CD14-positive monocyte (primary cell): ENCODE results near the gene CAMTA1. TPM values are rescaled to one million over a fixed set of nuclear protein-coding genes. Genes with fewer than 3 reads are reported as not detected.

Source experiments
- DNase-seq, 3 donors: peaks; one replicate each; pipeline ENCODE4 v3.0.0-alpha.2; 2011 to 2022
- H2AFZ ChIP-seq: 2 replicates; pipeline ENCODE4 v1.6.0; 2012; ENCODE audit warnings: mild to moderate bottlenecking, low read depth, low read length, inconsistent platforms; ENCODE audit not compliant: insufficient read depth, poor library complexity, severe bottlenecking
- H3K27ac ChIP-seq, 2 donors: 1 replicate in 1 of 2; 2 replicates in 1 of 2; pipeline ENCODE4 v1.5.1; 2012 to 2013; ENCODE audit warnings: low read length in 2 of 2, control low read depth in 1 of 2, inconsistent platforms in 1 of 2, low read depth in 1 of 2, mild to moderate bottlenecking in 1 of 2
- H3K27me3 ChIP-seq, 2 donors: one replicate each; pipeline versions ENCODE4 v1.6.0 to v1.6.1; 2011 to 2013; ENCODE audit warnings: low read length in 2 of 2; ENCODE audit not compliant: control insufficient read depth in 2 of 2, insufficient read depth in 2 of 2
- H3K36me3 ChIP-seq, 2 donors: replicated peaks in 1 of 2; 1 replicate in 1 of 2; 2 replicates in 1 of 2; pipeline versions ENCODE4 v1.5.1 to v1.6.1; 2012 to 2013; ENCODE audit warnings: low read length in 2 of 2, control low read depth in 1 of 2, inconsistent platforms in 1 of 2, mild to moderate bottlenecking in 1 of 2; ENCODE audit not compliant: insufficient read depth in 2 of 2, control insufficient read depth in 1 of 2
- H3K4me1 ChIP-seq, 2 donors: 1 replicate in 1 of 2; 2 replicates in 1 of 2; pipeline versions ENCODE4 v1.5.1 to v1.6.1; 2012 to 2013; ENCODE audit warnings: low read length in 2 of 2, control low read depth in 1 of 2, inconsistent platforms in 1 of 2, mild to moderate bottlenecking in 1 of 2, moderate library complexity in 1 of 2; ENCODE audit not compliant: insufficient read depth in 2 of 2, control insufficient read depth in 1 of 2
- H3K4me2 ChIP-seq: replicated peaks from 2 replicates; pipeline ENCODE3; 2012; ENCODE audit warnings: low read length, moderate library complexity, mild to moderate bottlenecking; ENCODE audit not compliant: poor library complexity, severe bottlenecking; ENCODE audit errors: extremely low read depth
- H3K4me3 ChIP-seq, 3 experiments: fragments of 200-600 bp in 1 of 3; sonication (generic) in 1 of 3; replicated peaks in 1 of 3; 1 replicate in 2 of 3; 2 replicates in 1 of 3; pipeline ENCODE4 v1.5.1; 2011 to 2013; ENCODE audit warnings: low read length in 3 of 3, mild to moderate bottlenecking in 3 of 3, control low read depth in 2 of 3, low read depth in 2 of 3, inconsistent platforms in 1 of 3, moderate library complexity in 1 of 3
- H3K79me2 ChIP-seq: 2 replicates; pipeline ENCODE4 v1.6.0; 2012; ENCODE audit warnings: mild to moderate bottlenecking, control low read depth, inconsistent platforms, low read length, moderate library complexity; ENCODE audit not compliant: insufficient read depth
- H3K9ac ChIP-seq: 2 replicates; pipeline ENCODE4 v1.6.0; 2017; ENCODE audit warnings: low read length, mild to moderate bottlenecking; ENCODE audit not compliant: insufficient read depth, poor library complexity, severe bottlenecking
- H3K9me3 ChIP-seq, 2 donors: replicated peaks in 1 of 2; 1 replicate in 1 of 2; 2 replicates in 1 of 2; pipeline versions ENCODE4 v1.5.1 to v1.6.1; 2012 to 2013; ENCODE audit warnings: low read length in 2 of 2, control low read depth in 1 of 2; ENCODE audit not compliant: control insufficient read depth in 1 of 2, insufficient read depth in 1 of 2
- H4K20me1 ChIP-seq: 2 replicates; pipeline ENCODE4 v1.6.0; 2012; ENCODE audit warnings: mild to moderate bottlenecking, low read length, control low read depth, moderate library complexity; ENCODE audit not compliant: insufficient read depth
- H3K27ac Mint-ChIP-seq, 7 donors: one replicate each; pipeline ENCODE4 v1.8.0; 2020; ENCODE audit warnings: mild to moderate bottlenecking in 7 of 7, mixed read lengths in 7 of 7, moderate library complexity in 6 of 7, inconsistent platforms in 2 of 7
- H3K27me3 Mint-ChIP-seq, 3 donors: one replicate each; pipeline ENCODE4 v1.8.0; 2021 to 2022; ENCODE audit warnings: low read depth in 3 of 3, mild to moderate bottlenecking in 3 of 3, mixed read lengths in 3 of 3, moderate library complexity in 3 of 3, inconsistent platforms in 1 of 3
- H3K36me3 Mint-ChIP-seq, 2 donors: one replicate each; pipeline ENCODE4 v1.8.0; 2020; ENCODE audit warnings: mixed read lengths in 2 of 2, inconsistent platforms in 1 of 2, mild to moderate bottlenecking in 1 of 2
- H3K4me1 Mint-ChIP-seq: one replicate; pipeline ENCODE4 v1.8.0; 2020; ENCODE audit warnings: mild to moderate bottlenecking, mixed read lengths
- H3K4me3 Mint-ChIP-seq, 2 donors: one replicate each; pipeline ENCODE4 v1.8.0; 2020; ENCODE audit warnings: mild to moderate bottlenecking in 2 of 2, mixed read lengths in 2 of 2, moderate library complexity in 1 of 2
- H3K9me3 Mint-ChIP-seq, 7 donors: one replicate each; pipeline ENCODE4 v1.8.0; 2020 to 2022; ENCODE audit warnings: mixed read lengths in 7 of 7, mild to moderate bottlenecking in 6 of 7, moderate library complexity in 6 of 7, inconsistent platforms in 2 of 7
- CTCF ChIP-seq: fragments of 200-600 bp; IDR thresholded peaks from one replicate; pipeline ENCODE4 v1.8.0; 2022; ENCODE audit warnings: antibody characterized with exemption, mild to moderate bottlenecking
- WGBS: methylation state at CpG from one replicate; pipeline ENCODE4 v1.1.5; 2013; ENCODE audit warnings: missing lambda C conversion rate; ENCODE audit not compliant: insufficient coverage; 5-methylcytosine and 5-hydroxymethylcytosine counted together
- intact Hi-C, 2 donors: fragments of 100-400 bp; cut with micrococcal nuclease; formaldehyde crosslinking; loops; one replicate each; pipeline versions ENCODE4 v1.15.0 to v1.15.1; 2023
- polyA plus RNA-seq, 3 donors: library from polyadenylated mRNA; depleted of rRNA in 1 of 3; unstranded in 2 of 3; stranded (reverse) in 1 of 3; fragments of 300-500 nt in 2 of 3; fragments of >200 nt in 1 of 3; fragmentation: Illumina TruSeq in 2 of 3; gene quantifications; 1 replicate in 2 of 3; 2 replicates in 1 of 3; pipeline ENCODE4 v1.2.3, GENCODE V29; 2012 to 2021

The CAMTA1 gene
- polyA plus RNA-seq, 3 donors = 52.0 to 89.6 (median 78.3) TPM

GRCh38 chr1:7744882-7745281, 959.6 kb downstream of the CAMTA1 start:
- Mint-ChIP-seq H3K4me1 (peaks cover 7% of the 10 kb centered on the region), H3K9me3 (peaks cover 0 to under 1% (median 0%) of the 10 kb centered on the region in 7 donors), H3K4me3 (no peak overlapping the region), H3K27ac (no peak overlapping the region), H3K36me3 (peaks cover 0 to 3% of the 10 kb centered on the region in 2 donors), H3K27me3 (no peaks in the 10 kb centered on the region)
- no peak for DNase-seq
- WGBS = 98% methylated on average over 7 of the region's 9 CpGs
- no peaks in the 10 kb centered on the region for H3K79me2 ChIP-seq
- H2AFZ ChIP-seq = no peak overlapping the region
- no peaks in the 10 kb centered on the region for H3K27me3 ChIP-seq
- no peaks in the 10 kb centered on the region for H4K20me1 ChIP-seq
- peaks cover 0 to 6% of the 10 kb centered on the region in 2 donors for H3K4me1 ChIP-seq
- intact Hi-C loops = no loop called here
- H3K36me3 ChIP-seq = no peaks in the 10 kb centered on the region
- H3K9me3 ChIP-seq = no peaks in the 10 kb centered on the region
- no peak overlapping the region for H3K9ac ChIP-seq
- no peak for TF ChIP-seq CTCF
- H3K4me2 ChIP-seq = no peak overlapping the region
- no peak overlapping the region for H3K27ac ChIP-seq
- H3K4me3 ChIP-seq = no peak overlapping the region

- H3K9me3 ChIP-seq = no peaks in the 10 kb centered on the region
- H3K27me3 ChIP-seq = no peaks in the 10 kb centered on the region
- H3K9ac ChIP-seq = no peak overlapping the region
- Mint-ChIP-seq H3K4me1 (peaks cover 4% of the 10 kb centered on the region), H3K4me3 (no peak overlapping the region), H3K36me3 (peaks cover 0 to 3% of the 10 kb centered on the region in 2 donors), H3K9me3 (no peaks in the 10 kb centered on the region), H3K27ac (no peak overlapping the region), H3K27me3 (no peaks in the 10 kb centered on the region)
- no peak for TF ChIP-seq CTCF
- no peaks in the 10 kb centered on the region for H3K36me3 ChIP-seq
- H4K20me1 ChIP-seq = no peaks in the 10 kb centered on the region
- no peak for DNase-seq
- no peak overlapping the region for H2AFZ ChIP-seq
- peaks cover 0 to 6% of the 10 kb centered on the region in 2 donors for H3K4me1 ChIP-seq
- WGBS = 89% methylated on average over 3 of the region's 10 CpGs
- no peak overlapping the region for H3K27ac ChIP-seq
- H3K79me2 ChIP-seq = no peaks in the 10 kb centered on the region
- intact Hi-C loops = no loop called here
- H3K4me3 ChIP-seq = no peak overlapping the region
- H3K4me2 ChIP-seq = no peak overlapping the region
Observed at GRCh38 chr1:7745783-7746182, 960.5 kb downstream of the CAMTA1 start.
